Measurements from ENCODE around the gene LY6G6F.
"Not testable (repeated sequence)": the region's sequence is repeated elsewhere in the genome, so short reads cannot be mapped to it uniquely, and the experiment has no call there.

LY6G6F gene

DNA sequence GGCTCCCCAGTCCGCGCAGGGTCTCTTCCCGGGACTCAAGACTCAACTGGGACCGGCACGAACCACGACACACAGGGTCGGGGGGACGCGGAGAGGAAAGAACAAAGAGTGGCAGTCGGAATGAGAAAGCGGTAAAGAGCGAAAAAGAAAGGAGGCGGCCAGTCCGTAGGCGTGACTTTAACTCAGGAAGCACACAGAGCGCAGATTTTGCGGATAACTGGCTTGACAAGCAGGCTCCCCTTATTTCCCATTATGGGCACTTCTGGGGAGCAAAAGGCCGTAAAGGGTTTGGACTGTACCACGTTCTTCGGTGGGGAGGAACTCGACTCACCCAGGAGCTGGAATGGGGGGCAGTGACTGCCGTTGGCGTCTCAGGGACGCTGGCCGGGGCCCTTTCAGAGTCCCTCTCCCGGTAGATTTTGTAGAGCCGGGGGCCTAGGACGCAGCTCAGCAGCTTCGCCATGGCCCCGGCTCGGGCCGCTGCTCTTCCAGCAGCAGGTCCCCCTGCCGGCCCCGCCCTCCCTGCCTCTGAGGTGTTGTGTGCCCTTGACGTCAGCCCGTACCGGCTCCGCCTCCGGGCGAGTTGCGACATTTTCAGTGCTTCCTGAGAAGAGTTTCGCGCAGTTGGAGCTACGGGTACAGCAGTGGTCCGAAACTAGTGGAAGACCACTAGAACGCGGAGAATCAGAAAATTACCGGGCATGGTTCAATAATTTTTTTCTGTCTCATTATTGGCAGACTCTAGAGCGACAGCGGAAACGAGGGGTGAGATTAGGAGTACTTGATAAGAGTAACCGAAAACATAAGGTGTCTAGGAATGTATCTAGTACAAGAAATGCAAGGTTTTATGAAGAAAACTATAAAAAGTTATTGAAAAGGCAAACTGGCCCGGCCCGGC, 3.6 kb upstream of the LY6G6F start, which contains the start of gene ABHD16A:
ABHD16A (minus strand) TSS at position 506 of the 898 bp plus-strand sequence; CDS start at position 463, 43 bp downstream.
- DNase-seq, result peak; percentile 98 to 99 (median 99)

DNA sequence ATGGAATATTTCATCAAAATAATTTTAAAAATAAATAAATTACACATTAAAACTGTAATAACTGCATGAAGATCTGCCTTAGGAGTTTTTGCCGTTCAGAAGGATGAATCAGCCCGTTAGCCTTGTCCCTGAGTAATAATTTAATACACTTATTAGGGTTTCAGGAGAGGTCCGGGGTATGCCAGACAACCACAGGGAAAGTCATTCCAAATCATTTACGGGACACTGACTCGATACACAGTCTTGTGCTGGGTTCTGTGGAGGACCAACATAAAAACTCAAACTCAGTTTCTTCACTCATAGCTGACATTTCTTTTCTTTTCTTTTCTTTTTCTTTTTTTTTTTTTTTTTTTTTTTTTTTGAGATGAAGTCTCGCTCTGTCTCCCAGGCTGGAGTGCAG, 735 bp upstream of the LY6G6F start:
- DNase-seq, result no peak

DNA sequence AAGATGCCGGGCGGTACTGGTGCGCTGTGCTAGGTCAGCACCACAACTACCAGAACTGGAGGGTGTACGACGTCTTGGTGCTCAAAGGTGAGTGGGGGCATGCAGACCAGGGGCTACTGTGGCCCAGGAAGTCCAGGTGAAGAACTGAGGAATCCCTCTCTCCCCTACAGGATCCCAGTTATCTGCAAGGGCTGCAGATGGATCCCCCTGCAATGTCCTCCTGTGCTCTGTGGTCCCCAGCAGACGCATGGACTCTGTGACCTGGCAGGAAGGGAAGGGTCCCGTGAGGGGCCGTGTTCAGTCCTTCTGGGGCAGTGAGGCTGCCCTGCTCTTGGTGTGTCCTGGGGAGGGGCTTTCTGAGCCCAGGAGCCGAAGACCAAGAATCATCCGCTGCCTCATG, 1.0 kb downstream of the LY6G6F start:
- DNase-seq, result no peak

DNA sequence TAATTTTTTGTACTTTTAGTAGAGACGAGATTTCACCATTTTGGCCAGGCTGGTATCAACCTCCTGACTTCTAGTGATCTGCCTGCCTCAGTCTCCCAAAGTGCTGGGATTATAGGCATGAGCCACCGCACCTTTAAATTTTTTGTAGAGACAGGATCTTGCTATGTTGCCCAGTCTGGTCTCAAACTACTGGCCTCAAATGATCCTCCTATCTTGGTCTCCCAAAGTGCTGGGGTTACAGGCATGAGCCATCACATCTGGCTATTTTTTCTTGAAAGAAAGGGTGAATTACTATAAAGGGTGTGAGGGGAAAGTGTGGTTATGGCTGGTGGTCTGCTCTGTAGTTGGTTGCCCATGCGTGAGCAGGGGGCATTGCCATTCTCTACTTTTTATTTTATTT, 1.6 kb downstream of the LY6G6F start:
- DNase-seq, result no peak

DNA sequence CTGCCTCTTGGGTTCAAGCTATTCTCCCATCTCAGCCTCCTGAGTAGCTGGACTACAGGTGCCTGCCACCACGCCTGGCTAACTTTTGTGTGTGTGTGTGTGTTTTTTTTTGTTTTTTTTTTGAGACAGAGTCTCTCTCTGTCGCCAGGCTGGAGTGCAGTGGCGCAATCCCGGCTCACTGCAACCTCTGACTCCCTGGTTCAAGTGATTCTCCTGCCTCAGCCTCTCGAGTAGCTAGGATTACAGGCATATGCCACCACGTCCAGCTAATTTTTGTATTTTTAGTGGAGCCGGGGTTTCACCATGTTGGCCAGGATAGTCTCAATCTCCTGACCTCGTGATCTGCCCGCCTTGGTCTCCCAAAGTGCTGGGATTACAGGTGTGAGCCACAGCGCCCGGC, 2.5 kb downstream of the LY6G6F start:
- not testable (repeated sequence) for DNase-seq

DNA sequence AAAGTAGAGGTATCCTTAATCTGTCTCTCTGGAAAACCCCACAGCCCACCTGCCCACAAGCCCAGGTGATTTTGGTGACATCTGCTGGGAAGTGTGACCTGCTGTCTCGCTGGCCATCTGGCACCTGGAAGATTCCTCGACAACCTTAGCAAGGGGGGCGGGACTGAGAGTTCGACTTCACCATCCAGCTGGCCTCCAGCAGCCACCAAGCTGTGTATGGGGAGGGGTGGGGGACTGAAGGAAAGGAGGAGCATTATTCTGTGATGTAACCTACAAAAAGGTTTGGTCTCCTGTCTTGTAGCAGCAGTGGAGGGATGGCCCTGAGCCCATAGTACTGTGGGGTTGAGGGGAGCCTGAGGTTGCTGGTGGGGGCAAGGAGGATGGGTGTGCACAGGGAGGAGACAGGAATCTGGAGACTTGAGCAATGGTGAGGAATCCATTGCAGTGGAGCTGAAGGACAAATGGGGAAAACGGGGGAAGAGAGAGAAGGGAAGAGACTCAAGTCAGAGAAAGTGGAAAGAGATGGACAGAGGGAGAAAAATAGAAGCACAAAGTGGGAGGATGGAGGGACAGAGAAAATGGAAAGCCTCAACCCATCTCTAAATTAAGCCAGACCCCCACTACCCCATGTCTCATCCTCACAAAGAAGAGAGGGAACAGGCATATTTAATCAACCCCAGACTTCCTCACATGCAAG, 4.0 kb downstream of the LY6G6F start:
- no peak for DNase-seq

DNA sequence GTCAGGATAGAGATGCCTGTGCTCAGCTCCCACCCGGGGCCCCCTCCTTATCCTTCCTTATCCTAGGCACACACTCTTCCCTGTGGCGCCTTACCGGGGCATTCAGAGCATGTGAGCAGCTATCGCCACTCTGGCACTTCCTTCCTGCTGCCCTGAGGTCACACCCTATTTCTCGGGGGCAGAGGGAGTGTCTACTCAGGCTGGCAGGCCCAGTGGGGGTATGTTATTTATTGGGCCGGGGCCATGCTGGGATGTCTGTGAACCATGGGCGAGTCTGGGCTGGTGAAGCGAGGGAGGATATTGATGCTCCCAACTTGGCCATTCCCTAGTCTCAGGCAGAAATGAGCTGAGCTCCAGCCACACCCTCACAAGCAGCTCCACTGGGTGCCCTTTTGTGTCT, 4.6 kb downstream of the LY6G6F start:
- DNase-seq, result peak; percentile 37 to 61 (median 56)

DNA sequence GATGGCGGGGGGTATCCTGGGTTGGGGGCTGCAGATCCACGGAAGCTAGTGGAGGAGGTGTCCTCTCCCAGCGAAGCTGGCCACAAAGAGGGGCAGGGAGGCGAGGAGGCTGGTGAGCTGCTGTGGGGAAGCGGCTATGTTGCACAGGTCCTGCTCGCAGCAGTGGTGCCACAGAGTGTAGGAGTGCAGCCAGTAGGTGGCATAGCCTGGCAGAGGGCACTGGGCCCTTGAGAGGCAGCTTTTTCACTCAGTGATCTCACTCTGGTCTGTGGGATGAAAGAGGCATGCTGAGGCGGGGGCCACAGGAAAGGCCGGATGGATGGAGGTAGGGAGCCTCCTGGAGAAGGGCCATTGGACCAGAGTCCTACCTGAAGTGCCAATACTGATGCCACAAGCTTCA, 5.6 kb downstream of the LY6G6F start:
- peak in 3 of 4 experiments; percentile 49 to 63 (median 57) for DNase-seq

DNA sequence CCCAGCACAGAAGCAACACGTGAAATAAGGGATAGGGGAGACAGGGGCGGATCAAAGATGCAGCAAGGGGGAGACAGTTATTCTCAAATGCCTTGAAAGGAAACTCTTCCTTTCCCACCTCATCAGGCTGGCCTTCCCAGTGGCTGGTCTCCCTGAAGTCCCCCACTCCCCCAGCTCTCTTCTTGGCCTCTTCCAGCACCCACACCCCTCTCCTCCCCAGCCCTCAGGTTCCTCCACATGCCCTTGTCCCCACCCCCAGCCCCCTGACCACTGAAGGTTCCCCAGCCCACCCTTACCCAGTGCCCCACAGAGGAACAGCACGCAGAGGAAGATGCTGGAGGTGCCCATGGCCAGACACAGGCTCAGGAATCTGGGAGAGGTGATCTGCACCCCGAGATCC, 6.8 kb downstream of the LY6G6F start:
- DNase-seq, result peak in 1 of 4 experiments; percentile 1

DNA sequence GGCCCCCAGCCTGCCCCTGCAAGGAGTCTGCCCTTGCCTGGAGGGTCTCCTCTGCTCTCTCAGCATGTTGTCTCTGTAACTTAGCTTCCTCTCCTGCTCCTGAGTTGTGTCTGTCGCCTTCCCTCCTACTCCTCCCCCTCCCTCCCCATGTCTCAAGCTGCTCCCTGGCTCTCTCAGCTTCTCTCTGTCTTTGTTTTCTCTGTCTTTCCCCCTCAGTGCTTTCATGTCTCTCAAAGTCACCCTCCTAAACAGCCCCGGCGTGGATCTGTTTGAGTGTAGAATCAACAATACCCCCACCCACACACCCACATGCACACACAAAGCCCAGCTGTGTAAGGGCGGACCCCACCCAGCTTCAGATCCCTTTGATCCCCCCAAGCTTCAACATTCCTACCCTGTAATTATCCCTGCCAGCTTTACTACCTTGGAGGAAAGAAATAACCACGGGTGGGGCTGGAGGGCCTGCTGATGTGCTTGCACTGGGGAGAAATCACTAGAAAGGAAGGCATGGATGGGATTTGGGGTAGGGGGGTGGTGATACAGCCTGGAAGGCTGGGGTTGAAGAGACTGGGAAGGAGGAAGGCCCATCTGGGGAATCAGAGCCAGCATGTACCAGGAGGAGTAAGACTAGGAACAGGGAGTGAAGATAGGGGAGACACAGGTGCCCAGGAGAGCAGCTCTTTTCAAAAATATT, 7.5 kb downstream of the LY6G6F start:
- DNase-seq, result peak in 2 of 4 experiments; percentile 20 to 29

DNA sequence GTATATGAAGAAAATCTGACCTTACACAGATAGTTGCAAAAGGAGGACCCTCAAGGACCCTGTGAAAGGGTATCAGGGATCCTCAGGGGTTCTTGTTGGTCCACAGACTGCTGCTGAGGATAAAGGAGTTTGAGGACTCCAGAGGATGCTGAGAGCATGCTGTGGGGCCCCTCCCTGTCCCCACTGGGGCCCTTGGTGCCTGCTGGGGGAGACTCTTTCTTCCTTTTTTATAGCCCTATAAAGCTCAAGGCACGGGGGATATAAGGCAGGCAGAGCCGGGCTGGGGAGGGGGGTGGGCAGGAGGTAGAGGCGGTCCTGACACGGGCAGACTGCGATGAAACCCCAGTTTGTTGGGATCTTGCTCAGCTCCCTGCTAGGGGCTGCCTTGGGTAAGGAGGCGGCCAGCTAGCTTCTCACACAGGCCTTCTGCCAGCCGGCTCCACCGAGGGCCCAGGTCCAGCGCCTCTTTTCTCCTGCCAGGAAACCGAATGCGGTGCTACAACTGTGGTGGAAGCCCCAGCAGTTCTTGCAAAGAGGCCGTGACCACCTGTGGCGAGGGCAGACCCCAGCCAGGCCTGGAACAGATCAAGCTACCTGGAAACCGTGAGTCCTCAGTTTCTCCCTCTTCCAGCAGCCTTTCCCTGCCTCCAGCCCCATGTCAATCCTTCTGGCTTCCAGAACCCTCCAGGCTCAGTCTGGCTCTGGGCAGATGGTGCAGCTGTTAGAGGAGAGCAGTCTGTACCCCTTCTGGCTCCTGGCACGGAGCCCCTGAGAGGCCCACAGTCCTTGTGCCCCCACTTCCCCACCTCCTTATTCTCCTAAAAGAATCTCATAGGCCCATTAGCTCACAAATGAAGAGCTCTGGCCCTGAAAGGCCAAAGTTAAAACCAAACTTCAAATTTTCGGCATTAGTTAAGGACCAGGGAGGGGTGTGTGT, 8.6 kb downstream of the LY6G6F start, which contains the start of gene LY6G6D:
LY6G6D (plus strand) TSS at position 327 of the 937 bp plus-strand sequence; CDS start at position 335, 8 bp downstream.
- no peak for DNase-seq

DNA sequence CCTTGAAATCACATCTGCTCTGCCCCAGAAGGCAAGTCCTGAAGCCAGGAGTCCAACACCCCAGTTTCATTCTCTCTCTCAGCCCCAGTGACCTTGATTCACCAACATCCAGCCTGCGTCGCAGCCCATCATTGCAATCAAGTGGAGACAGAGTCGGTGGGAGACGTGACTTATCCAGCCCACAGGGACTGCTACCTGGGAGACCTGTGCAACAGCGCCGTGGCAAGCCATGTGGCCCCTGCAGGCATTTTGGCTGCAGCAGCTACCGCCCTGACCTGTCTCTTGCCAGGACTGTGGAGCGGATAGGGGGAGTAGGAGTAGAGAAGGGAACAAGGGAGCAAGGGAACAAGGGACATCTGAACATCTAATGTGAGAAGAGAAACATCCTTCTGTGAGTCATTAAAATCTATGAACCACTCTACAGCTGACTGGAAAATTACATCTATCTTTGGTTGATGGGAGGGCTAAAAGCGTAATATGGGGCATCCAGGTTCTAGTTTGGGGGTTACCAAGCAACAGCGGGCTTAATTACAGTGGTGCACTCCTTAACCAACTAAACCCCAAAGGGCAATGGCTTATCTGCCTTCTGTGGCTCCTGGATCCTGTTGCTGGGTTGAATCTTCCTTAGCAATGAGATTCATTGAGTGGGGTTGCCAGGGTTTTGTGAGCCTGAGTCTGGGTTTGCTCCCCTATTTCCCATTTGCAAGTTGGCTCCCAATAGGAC, 11.0 kb downstream of the LY6G6F start:
- no peak for DNase-seq

DNA sequence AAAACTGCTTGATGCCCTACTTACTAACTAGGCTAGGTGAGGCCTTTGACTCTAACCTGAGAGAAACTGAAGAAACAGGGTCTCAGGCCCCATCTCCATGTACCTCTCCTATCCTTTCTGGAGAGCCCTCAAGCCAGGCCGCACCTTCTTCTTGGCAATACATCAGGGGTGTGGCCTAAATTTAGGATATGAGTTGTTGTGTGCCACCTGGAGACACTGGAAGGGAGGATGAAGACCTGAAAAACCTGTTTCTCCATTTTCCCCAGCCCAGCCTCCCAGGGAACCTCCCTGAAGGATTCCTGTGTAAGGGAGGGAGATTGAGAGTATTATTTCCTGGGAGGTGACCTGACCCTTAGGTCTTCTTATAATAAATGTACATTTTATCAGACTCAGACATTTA, 11.6 kb downstream of the LY6G6F start:
- no peak for DNase-seq

DNA sequence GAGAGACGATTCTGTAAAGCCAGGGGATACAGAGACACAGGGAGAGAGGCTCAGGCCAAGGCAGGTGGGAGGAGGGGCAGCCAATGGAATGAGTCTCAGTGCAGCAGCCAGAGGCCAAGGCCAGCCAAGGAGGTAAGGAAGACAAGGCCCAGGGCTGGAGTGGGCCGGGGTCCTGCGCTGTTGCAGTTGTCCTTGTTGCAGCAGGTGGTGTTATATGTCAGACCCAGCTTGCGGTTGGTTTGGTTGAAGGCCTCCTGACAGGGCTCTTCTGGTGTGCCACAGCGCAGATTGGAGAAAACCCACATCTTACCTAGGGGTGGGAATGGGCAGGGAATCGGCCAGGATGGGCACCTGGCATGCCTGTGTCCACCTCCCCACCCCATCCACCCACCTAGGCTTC, 12.3 kb downstream of the LY6G6F start:
- no peak for DNase-seq

DNA sequence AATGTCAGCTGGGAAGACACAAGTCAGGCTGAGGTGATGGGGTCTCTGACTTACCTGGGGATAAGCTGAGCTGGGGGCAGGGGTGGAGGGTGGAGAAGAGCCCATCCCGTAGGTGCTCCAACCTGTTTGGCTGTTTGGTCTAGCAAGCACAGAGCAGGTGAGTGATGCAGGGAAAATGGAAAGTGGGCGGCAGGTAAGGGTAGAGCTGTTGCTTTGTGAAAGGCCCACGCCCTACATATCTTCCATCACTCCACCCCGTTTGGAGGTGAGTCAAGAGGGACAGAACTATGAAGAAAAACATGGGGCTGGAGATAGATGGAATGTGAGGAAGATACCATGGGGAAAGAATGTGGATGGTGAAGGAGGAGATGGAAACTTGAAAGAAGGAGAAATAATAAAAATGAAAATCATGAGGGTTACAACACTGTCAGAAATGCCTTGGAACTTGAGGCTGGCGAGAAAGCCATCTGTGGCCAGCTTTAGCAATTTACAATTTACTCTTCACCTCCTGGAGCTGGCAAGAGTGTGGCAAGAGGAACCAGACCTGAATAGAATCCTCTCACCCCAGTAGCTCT, 13.6 kb downstream of the LY6G6F start:
- no peak for DNase-seq

DNA sequence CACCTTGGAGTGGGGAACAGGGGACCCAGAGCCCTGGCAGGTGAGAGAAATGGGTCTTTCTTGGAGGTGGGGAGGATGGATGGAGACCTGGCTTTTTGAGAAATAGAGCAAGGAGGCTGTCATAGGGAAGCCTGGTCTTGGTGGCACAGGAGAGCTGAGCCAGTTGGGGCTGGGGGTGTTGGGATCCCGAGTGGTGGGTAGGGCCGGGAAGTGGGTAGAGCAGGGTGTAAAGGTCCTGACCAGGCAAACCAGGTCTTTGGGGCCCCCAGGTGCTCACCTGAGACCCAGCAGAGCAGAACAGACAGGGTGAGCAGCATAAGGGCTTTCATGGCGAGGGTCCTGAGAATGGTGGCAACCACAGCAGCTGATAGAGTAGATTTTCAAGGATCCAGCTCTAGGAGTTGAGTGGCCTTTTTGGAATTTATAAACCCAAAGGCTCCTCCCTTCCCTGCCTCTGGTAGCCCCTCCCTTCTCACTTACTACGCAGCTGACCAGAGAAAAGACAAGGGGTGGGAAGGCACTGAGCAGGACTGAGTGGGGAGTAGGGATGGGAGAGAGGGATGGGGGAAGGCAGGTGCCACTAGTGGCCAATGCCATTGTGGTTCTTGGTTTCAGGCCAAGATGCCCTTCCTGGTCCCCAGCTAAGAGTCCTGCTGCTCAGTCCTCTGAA, 14.8 kb downstream of the LY6G6F start, which contains the start of gene LY6G6C:
LY6G6C (minus strand) TSS at position 396 of the 670 bp plus-strand sequence; CDS start at position 329, 67 bp downstream.
- DNase-seq, result no peak

DNA sequence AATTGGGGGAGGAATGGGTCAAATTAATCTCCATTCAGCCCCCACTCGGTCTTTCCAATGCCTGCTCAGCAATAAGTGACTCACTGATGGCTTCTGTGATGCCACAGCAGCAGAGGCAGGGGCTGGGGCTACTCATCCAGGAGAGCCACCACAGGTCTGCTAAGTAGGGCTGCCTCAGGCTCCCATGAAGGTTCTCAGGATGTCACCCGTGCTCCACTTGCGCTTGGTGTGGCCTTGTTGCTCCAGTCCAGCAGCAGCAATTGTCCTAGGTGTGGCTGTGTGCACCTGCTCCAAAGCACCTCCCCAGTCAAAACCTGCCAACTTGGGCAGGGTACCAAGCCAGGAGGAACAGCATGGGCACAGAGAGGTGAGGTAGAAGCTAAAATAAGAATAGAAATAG, 15.5 kb downstream of the LY6G6F start:
- no peak for DNase-seq

DNA sequence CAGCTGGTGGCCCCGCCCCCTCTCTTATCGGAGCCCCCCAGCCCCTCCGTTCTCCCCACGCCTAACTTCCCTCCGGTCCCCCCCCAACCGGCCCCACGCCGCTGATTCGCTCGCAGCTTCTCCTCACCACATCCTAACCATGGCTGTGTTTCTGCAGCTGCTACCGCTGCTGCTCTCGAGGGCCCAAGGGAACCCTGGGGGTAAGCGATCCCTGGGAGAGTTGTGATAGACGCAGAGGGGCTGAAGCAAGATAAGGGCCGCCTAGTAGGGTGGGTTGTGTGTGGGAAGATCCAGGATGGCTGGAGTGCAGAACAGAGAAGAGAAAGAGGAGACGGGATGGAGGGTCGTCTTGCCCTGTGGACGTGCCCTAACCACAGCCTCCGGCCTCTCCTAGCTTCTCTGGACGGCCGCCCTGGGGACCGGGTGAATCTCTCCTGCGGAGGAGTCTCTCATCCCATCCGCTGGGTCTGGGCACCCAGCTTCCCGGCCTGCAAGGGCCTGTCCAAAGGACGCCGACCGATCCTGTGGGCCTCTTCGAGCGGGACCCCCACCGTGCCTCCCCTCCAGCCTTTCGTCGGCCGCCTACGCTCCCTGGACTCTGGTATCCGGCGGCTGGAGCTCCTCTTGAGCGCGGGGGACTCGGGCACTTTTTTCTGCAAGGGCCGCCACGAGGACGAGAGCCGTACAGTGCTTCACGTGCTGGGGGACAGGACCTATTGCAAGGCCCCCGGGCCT, 16.7 kb downstream of the LY6G6F start, which contains the start of gene MPIG6B:
MPIG6B (plus strand) TSS at position 129 of the 735 bp plus-strand sequence; CDS start at position 140, 11 bp downstream.
- DNase-seq, result no peak

Data from suppressor macrophage (primary cell).